ENCODE data around the gene TANC1.

The TANC1 gene

DNA sequence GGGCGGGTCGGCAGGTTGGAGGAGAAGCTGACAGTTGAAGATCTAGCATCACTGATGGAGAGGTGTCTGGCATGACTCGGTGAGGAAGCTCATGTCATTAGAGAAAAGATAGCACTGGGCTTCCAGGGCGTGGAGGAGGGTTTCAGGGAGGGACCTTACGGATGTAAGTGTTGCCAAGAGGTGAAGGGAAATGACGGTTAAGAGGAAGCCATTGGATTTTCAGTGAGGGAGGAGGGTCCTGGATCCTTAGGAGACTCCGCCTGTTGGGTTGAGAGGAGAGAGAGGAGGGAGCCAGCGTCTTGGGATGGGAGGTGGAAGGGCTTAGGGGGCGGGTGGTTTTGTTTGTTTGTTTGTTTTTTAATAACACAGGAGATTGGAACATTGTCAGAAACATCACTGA is 214.9 kb downstream of the TANC1 start:
- no peak overlapping the region for H3K4me2 ChIP-seq (ENCODE audit: low read depth, low read length, poor library complexity, severe bottlenecking)
- H2AFZ ChIP-seq (ENCODE audit: low read length): no peak overlapping the region
- H3K27me3 ChIP-seq (ENCODE audit: insufficient read depth, low read length, poor library complexity, severe bottlenecking): no peaks in the 10 kb centered on the region
- H4K20me1 ChIP-seq (ENCODE audit: insufficient read depth, low read length, poor library complexity, severe bottlenecking): no peaks in the 10 kb centered on the region
- H3K79me2 ChIP-seq (ENCODE audit: insufficient read depth, low read length): no peaks in the 10 kb centered on the region
- no peak for TF ChIP-seq EZH2phosphoT487 (IDR thresholded peaks at IDR 0.05; ENCODE audit: borderline replicate concordance)
- TF ChIP-seq, protein P1, sequence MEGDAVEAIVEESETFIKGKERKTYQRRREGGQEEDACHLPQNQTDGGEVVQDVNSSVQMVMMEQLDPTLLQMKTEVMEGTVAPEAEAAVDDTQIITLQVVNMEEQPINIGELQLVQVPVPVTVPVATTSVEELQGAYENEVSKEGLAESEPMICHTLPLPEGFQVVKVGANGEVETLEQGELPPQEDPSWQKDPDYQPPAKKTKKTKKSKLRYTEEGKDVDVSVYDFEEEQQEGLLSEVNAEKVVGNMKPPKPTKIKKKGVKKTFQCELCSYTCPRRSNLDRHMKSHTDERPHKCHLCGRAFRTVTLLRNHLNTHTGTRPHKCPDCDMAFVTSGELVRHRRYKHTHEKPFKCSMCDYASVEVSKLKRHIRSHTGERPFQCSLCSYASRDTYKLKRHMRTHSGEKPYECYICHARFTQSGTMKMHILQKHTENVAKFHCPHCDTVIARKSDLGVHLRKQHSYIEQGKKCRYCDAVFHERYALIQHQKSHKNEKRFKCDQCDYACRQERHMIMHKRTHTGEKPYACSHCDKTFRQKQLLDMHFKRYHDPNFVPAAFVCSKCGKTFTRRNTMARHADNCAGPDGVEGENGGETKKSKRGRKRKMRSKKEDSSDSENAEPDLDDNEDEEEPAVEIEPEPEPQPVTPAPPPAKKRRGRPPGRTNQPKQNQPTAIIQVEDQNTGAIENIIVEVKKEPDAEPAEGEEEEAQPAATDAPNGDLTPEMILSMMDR (conservative IDR thresholded peaks at IDR 0.05; ENCODE audit: low read length): no peak
- H3K9me3 ChIP-seq (ENCODE audit: insufficient read depth, low read depth, low read length): no peaks in the 10 kb centered on the region
- no peaks in the 10 kb centered on the region for H3K36me3 ChIP-seq (ENCODE audit: insufficient read depth, low read length)
- H3K9ac ChIP-seq (ENCODE audit: low read depth, low read length, poor library complexity, severe bottlenecking): no peak overlapping the region
- H3F3A ChIP-seq (ENCODE audit: low read depth): no peaks in the 10 kb centered on the region
- no peaks in the 10 kb centered on the region for H3K4me1 ChIP-seq (ENCODE audit: insufficient read depth, low read length, poor library complexity, severe bottlenecking)
- no peak overlapping the region for H3K4me3 ChIP-seq (ENCODE audit: low read length, poor library complexity, severe bottlenecking)
- H3K9me2 ChIP-seq (replicated peaks; ENCODE audit: low read depth, low read length): no peaks in the 10 kb centered on the region

DNA sequence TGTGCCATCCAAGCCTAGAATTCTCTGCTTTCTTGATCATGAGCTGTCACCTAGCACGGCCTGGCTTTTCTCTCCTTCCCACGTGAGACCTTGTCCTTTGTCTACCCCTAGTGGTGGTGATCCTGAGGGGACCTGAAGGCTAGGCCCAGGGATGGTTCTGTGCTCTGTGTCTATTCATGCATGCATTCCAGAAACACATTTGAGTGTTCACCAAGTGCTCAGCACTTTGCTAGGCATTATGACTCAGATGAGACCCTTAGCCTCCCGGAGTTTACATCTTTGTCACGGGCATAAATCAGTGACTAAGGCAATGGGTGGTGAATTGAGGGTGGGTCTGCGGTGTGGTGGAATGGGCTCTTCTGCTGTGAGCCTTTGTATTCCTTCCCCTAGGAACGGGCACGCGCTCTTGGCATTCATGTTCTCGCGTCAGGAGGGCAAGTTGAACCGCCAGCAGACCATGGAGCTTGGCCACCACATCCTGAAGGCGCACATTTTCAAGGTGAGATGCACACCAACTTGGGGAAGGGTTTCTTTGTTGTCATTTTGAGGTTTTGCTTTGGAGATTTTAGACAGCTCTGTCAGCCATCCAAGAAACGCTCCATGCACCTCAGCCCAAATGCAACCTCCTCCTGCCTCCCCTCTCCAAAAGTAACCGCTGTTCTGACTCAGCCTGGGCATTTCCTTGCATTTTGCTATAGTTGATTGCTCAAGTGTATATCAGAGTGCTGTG is 217.1 kb downstream of the TANC1 start:
- Histone ChIP-seq H3K36me3 (ENCODE audit: insufficient read depth, low read length) (no peaks in the 10 kb centered on the region), H3K9ac (ENCODE audit: low read depth, low read length, poor library complexity, severe bottlenecking) (no peak overlapping the region), H2AFZ (ENCODE audit: low read length) (no peak overlapping the region), H3K4me3 (ENCODE audit: low read length, poor library complexity, severe bottlenecking) (no peak overlapping the region), H3K79me2 (ENCODE audit: insufficient read depth, low read length) (no peaks in the 10 kb centered on the region), H3F3A (ENCODE audit: low read depth) (no peaks in the 10 kb centered on the region), H3K9me3 (ENCODE audit: insufficient read depth, low read depth, low read length) (no peaks in the 10 kb centered on the region), H3K4me1 (ENCODE audit: insufficient read depth, low read length, poor library complexity, severe bottlenecking) (no peaks in the 10 kb centered on the region), H4K20me1 (ENCODE audit: insufficient read depth, low read length, poor library complexity, severe bottlenecking) (no peaks in the 10 kb centered on the region), H3K4me2 (ENCODE audit: low read depth, low read length, poor library complexity, severe bottlenecking) (no peak overlapping the region), H3K9me2 (replicated peaks; ENCODE audit: low read depth, low read length) (no peaks in the 10 kb centered on the region), H3K27me3 (ENCODE audit: insufficient read depth, low read length, poor library complexity, severe bottlenecking) (no peaks in the 10 kb centered on the region)
- no peak for TF ChIP-seq EZH2phosphoT487 (IDR thresholded peaks at IDR 0.05; ENCODE audit: borderline replicate concordance)
- TF ChIP-seq, protein P1 (conservative IDR thresholded peaks at IDR 0.05; ENCODE audit: low read length): peak; percentile 80

- Histone ChIP-seq H3K4me1 (ENCODE audit: insufficient read depth, low read length, poor library complexity, severe bottlenecking) (no peaks in the 10 kb centered on the region), H3K9me3 (ENCODE audit: insufficient read depth, low read depth, low read length) (no peaks in the 10 kb centered on the region), H3K79me2 (ENCODE audit: insufficient read depth, low read length) (no peaks in the 10 kb centered on the region), H3K36me3 (ENCODE audit: insufficient read depth, low read length) (no peaks in the 10 kb centered on the region), H3K4me3 (ENCODE audit: low read length, poor library complexity, severe bottlenecking) (no peak overlapping the region), H3K9ac (ENCODE audit: low read depth, low read length, poor library complexity, severe bottlenecking) (no peak overlapping the region), H3F3A (ENCODE audit: low read depth) (no peaks in the 10 kb centered on the region), H3K4me2 (ENCODE audit: low read depth, low read length, poor library complexity, severe bottlenecking) (no peak overlapping the region), H3K27me3 (ENCODE audit: insufficient read depth, low read length, poor library complexity, severe bottlenecking) (no peaks in the 10 kb centered on the region), H4K20me1 (ENCODE audit: insufficient read depth, low read length, poor library complexity, severe bottlenecking) (no peaks in the 10 kb centered on the region), H3K9me2 (replicated peaks; ENCODE audit: low read depth, low read length) (no peaks in the 10 kb centered on the region), H2AFZ (ENCODE audit: low read length) (no peak overlapping the region)
- no peak for TF ChIP-seq EZH2phosphoT487 (IDR thresholded peaks at IDR 0.05; ENCODE audit: borderline replicate concordance)
- TF ChIP-seq, protein P1 (conservative IDR thresholded peaks at IDR 0.05; ENCODE audit: low read length): no peak
Observed at GRCh38 chr2:159186462-159186861, 218.0 kb downstream of the TANC1 start.
